PC-3 (cell line): Measurements from ENCODE around the gene KDR. TPM values are rescaled to one million over a fixed set of nuclear protein-coding genes. Genes with fewer than 3 reads are reported as not detected.

Experiments used
- ATAC-seq: fragments of 200-7000 bp; cut with Tn5 transposase; 2 replicates; pipeline ENCODE4 v1.9.1; 2020; ENCODE audit warnings: mild to moderate bottlenecking, moderate library complexity
- BruUV-seq: library from RNA; stranded (reverse); fragments of 400-500 nt; replicated peaks from 2 replicates; lab custom pipeline; 2021; lab: Mats Ljungman, UMichigan
- CTCF ChIA-PET: fragments of 300-600 bp; sonication (Branson Sonifier 250); formaldehyde crosslinking; loops from one replicate; lab custom pipeline; 2022; ENCODE audit warnings: antibody characterized with exemption; lab: Charles Lee
- POLR2A ChIA-PET: fragments of 300-600 bp; sonication (Branson Sonifier 250); formaldehyde crosslinking; loops from one replicate; lab custom pipeline; 2022; ENCODE audit warnings: antibody characterized with exemption; ENCODE audit not compliant: unreplicated experiment; lab: Charles Lee
- DNase-seq: peaks from one replicate; pipeline ENCODE4 v3.0.0-alpha.2; 2015
- H2AFZ ChIP-seq: fragments of 300-600 bp; sonication (generic); 2 replicates; pipeline ENCODE4 v1.6.0; 2016; ENCODE audit warnings: antibody characterized with exemption, low read length
- H3F3A ChIP-seq: fragments of 300-600 bp; sonication (generic); one replicate; pipeline ENCODE4 v1.6.0; 2017; ENCODE audit warnings: antibody characterized with exemption, low read length, control low read depth, mild to moderate bottlenecking; ENCODE audit not compliant: unreplicated experiment
- H3K27ac ChIP-seq: fragments of 300-600 bp; sonication (generic); 2 replicates; pipeline ENCODE4 v1.5.1; 2016; ENCODE audit warnings: mild to moderate bottlenecking, low read length
- H3K27me3 ChIP-seq: fragments of 300-600 bp; sonication (generic); 2 replicates; pipeline ENCODE4 v1.6.1; 2016; ENCODE audit warnings: low read length, mixed read lengths
- H3K36me3 ChIP-seq: fragments of 300-600 bp; sonication (generic); 2 replicates; pipeline ENCODE4 v1.6.1; 2016; ENCODE audit warnings: low read depth, mixed run types, low read length, mixed read lengths
- H3K4me1 ChIP-seq: fragments of 300-600 bp; sonication (generic); 2 replicates; pipeline ENCODE4 v1.5.1; 2016; ENCODE audit warnings: low read length; ENCODE audit not compliant: insufficient read depth
- H3K4me2 ChIP-seq: fragments of 300-600 bp; sonication (generic); 2 replicates; pipeline ENCODE4 v1.6.0; 2016; ENCODE audit warnings: low read length
- H3K4me3 ChIP-seq: fragments of 300-600 bp; sonication (generic); 2 replicates; pipeline ENCODE4 v1.5.1; 2016; ENCODE audit warnings: mild to moderate bottlenecking, low read length, mixed read lengths
- H3K79me2 ChIP-seq: fragments of 300-600 bp; sonication (generic); 2 replicates; pipeline ENCODE4 v1.6.1; 2017; ENCODE audit warnings: low read length, mixed read lengths
- H3K9ac ChIP-seq: fragments of 300-600 bp; sonication (generic); 2 replicates; pipeline ENCODE4 v1.6.0; 2016; ENCODE audit warnings: mild to moderate bottlenecking, low read length
- H3K9me2 ChIP-seq: fragments of 300-600 bp; sonication (generic); replicated peaks from 2 replicates; pipeline ENCODE4 v1.6.1; 2016; ENCODE audit warnings: mixed run types, low read length, mixed read lengths
- H3K9me3 ChIP-seq: fragments of 300-600 bp; sonication (generic); 2 replicates; pipeline ENCODE4 v1.6.1; 2016; ENCODE audit warnings: low read length, mixed read lengths
- H4K20me1 ChIP-seq: fragments of 300-600 bp; sonication (generic); 2 replicates; pipeline ENCODE4 v1.6.1; 2016; ENCODE audit warnings: low read length, mixed read lengths
- CTCF ChIP-seq: fragments of 300-600 bp; sonication (generic); conservative IDR thresholded peaks from 2 replicates; pipeline ENCODE4 v1.5.1; 2017; ENCODE audit warnings: antibody characterized with exemption, low read depth, mild to moderate bottlenecking, low read length
- EZH2 ChIP-seq: fragments of 300-600 bp; sonication (generic); IDR thresholded peaks from one replicate; pipeline ENCODE4 v1.6.1; 2017; ENCODE audit warnings: antibody characterized with exemption, mild to moderate bottlenecking, low read length; ENCODE audit not compliant: unreplicated experiment
- EZH2phosphoT487 ChIP-seq: fragments of 300-600 bp; sonication (generic); IDR thresholded peaks from 2 replicates; pipeline ENCODE4 v1.6.1; 2018; ENCODE audit warnings: mild to moderate bottlenecking, antibody characterized with exemption, low read length, borderline replicate concordance
- intact Hi-C: fragments of 100-400 bp; cut with micrococcal nuclease; formaldehyde crosslinking; loops from 2 replicates; pipeline ENCODE4 v1.9.0; 2023
- total RNA-seq: library from RNA; depleted of rRNA; stranded (reverse); fragments of >200 nt; gene quantifications from 2 replicates; pipeline ENCODE4 v1.2.3, GENCODE V29; 2014

The KDR gene
- total RNA-seq, 1 experiment from 2014 or later = 0.66 TPM

DNA sequence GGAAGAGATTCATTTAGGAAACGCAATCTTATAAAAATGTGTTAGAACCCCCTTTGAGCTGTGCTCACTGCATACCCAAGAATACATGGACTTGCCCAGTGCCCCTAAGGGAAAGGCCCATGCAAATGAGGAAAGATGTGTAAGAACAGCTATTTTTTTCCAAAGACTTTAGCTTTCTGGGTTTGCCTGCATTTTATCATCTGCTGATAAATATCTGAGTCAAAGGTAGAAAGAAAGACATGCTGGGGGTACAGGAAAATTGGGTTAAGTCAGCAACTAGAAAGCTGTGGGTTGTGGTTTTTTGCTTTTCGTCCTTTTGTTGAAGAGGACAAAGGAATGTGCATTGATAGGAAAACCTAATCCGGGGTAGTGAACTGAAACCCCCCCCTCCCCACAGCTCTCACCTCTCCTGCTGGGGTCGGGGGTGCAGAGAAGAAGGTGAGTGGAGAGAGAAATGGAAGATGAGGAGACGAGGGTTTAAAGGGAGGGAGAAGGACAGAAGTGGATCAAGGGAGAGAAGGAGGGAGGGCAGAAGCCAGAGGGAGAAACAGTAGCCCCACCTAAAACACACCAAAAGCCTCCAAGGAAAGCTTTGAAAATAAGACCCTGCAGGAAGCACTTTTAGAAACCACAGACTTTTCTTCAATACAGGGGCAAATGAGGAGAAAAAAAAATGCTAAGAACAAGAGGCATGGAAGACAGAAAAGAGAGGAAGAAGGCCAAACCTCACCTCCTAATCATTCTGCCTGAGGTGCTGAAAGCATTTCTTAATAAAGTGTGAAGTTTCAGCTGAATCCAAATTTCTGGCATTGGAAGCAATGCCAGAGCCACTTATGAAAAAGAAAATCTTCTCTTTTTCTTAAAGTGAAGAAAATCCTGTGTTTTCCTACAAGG, 49.3 kb downstream of the KDR start:
- Histone ChIP-seq H3K36me3 (no peaks in the 10 kb centered on the region), H3K27ac (no peak overlapping the region), H3K4me2 (no peak overlapping the region), H3K4me1 (peaks cover 8% of the 10 kb centered on the region; the same call in 1 of the 2 replicates), H3K9me2 (no peaks in the 10 kb centered on the region), H3K27me3 (peaks cover 21% of the 10 kb centered on the region), H3K9me3 (no peaks in the 10 kb centered on the region), H3K4me3 (no peak overlapping the region), H3K9ac (no peak overlapping the region), H3F3A (no peaks in the 10 kb centered on the region), H3K79me2 (no peaks in the 10 kb centered on the region), H4K20me1 (no peaks in the 10 kb centered on the region), H2AFZ (no peak overlapping the region)
- ATAC-seq (no peak), DNase-seq (no peak)
- no TSS peak for BruUV-seq
- TF ChIP-seq EZH2 = no peak
- TF ChIP-seq EZH2phosphoT487 = no peak
- no peak for TF ChIP-seq CTCF
- ChIA-PET CTCF (interaction anchor here (0.7 kb wide), 1 partner anchor 83 kb away, joined by 3 read pairs; no protein-coding TSS in a partner anchor), POLR2A (no interaction called here)
- intact Hi-C loops = loop anchor here (10.0 kb wide), 1 partner anchor 51 kb away; no protein-coding TSS in a partner anchor

GRCh38 chr4:55075376-55075775, 50.0 kb downstream of the KDR start:
- no peak overlapping the region for H3K9ac ChIP-seq
- no peak overlapping the region for H3K4me3 ChIP-seq
- no peaks in the 10 kb centered on the region for H3K9me2 ChIP-seq
- ChIA-PET CTCF (no interaction called here), POLR2A (no interaction called here)
- no peaks in the 10 kb centered on the region for H3K79me2 ChIP-seq
- H3F3A ChIP-seq = no peaks in the 10 kb centered on the region
- ATAC-seq = no peak
- no peaks in the 10 kb centered on the region for H4K20me1 ChIP-seq
- no peak for DNase-seq
- TF ChIP-seq CTCF (no peak), EZH2 (no peak), EZH2phosphoT487 (no peak)
- BruUV-seq = no TSS peak
- H3K36me3 ChIP-seq = no peaks in the 10 kb centered on the region
- no peaks in the 10 kb centered on the region for H3K9me3 ChIP-seq
- H2AFZ ChIP-seq = no peak overlapping the region
- H3K27ac ChIP-seq = no peak overlapping the region
- H3K4me1 ChIP-seq = peaks cover 8% of the 10 kb centered on the region; the same call in 1 of the 2 replicates
- no peak overlapping the region for H3K4me2 ChIP-seq
- peaks cover 14% of the 10 kb centered on the region for H3K27me3 ChIP-seq
- intact Hi-C loops = loop anchor here (10.0 kb wide), 1 partner anchor 51 kb away; no protein-coding TSS in a partner anchor

- Histone ChIP-seq H3K4me2 (no peak overlapping the region), H3K27me3 (0 out of 2 replicates have a peak, but pooled peaks cover 4% of the 10 kb centered on the region), H3K9me3 (no peaks in the 10 kb centered on the region), H3K4me3 (no peak overlapping the region), H4K20me1 (no peaks in the 10 kb centered on the region), H3K27ac (no peak overlapping the region), H3K9me2 (no peaks in the 10 kb centered on the region), H3F3A (no peaks in the 10 kb centered on the region), H2AFZ (no peak overlapping the region), H3K4me1 (peaks cover 8% of the 10 kb centered on the region; the same call in 1 of the 2 replicates), H3K36me3 (no peaks in the 10 kb centered on the region), H3K79me2 (no peaks in the 10 kb centered on the region), H3K9ac (no peak overlapping the region)
- ATAC-seq (no peak), DNase-seq (peak; percentile 12)
- ChIA-PET POLR2A (no interaction called here), CTCF (no interaction called here)
- no TSS peak for BruUV-seq
- intact Hi-C loops = loop anchor here (10.0 kb wide), 1 partner anchor 50 kb away; no protein-coding TSS in a partner anchor
- no peak for TF ChIP-seq EZH2
- no peak for TF ChIP-seq EZH2phosphoT487
- no peak for TF ChIP-seq CTCF
Measured at GRCh38 chr4:55074386-55074785, 51.0 kb downstream of the KDR start.
